Stimulated activated CD4-positive, alpha-beta T cell treated with anti-CD3 and anti-CD28 coated beads, TNF-alpha, amount 100 ng/mL, for 4 hours (primary cell): Measurements from ENCODE around the gene DMWD.
A peak's percentile ranks its signal among the peaks of the same experiment; 100 is the strongest.

ENCODE experiments used
- DNase-seq, 3 experiments: peaks; one replicate each; pipeline ENCODE4 v3.0.0-alpha.2; 2020; ENCODE audit warnings: low read depth in 3 of 3

The DMWD gene

GRCh38 chr19:45786533-45786894 lies 6.1 kb downstream of the DMWD start:
- DNase-seq = no peak

GRCh38 chr19:45785781-45786532 lies 6.7 kb downstream of the DMWD start:
- no peak for DNase-seq

DNA sequence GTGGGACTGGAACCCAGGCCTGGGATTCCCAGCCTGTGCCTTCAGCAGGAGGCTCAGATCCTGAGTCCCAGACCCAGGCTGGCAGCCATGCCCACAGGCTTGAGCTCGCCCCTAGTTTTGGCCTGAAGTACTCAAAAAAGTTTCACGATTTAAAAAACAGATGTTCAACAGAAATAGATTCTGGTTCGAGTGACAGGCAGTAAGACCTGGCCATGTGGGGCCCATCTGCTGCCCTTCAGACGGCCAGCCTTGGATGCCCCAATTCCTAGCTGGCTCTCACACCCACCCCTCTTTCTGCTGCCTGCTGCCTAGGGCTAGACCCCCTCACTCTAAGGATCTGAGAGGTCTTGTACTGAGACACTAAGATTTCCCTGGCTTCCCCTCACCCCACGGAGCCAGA lies 7.5 kb downstream of the DMWD start:
- DNase-seq = no peak

- DNase-seq = no peak
Observed at GRCh38 chr19:45784096-45784495, 8.5 kb downstream of the DMWD start.

DNA sequence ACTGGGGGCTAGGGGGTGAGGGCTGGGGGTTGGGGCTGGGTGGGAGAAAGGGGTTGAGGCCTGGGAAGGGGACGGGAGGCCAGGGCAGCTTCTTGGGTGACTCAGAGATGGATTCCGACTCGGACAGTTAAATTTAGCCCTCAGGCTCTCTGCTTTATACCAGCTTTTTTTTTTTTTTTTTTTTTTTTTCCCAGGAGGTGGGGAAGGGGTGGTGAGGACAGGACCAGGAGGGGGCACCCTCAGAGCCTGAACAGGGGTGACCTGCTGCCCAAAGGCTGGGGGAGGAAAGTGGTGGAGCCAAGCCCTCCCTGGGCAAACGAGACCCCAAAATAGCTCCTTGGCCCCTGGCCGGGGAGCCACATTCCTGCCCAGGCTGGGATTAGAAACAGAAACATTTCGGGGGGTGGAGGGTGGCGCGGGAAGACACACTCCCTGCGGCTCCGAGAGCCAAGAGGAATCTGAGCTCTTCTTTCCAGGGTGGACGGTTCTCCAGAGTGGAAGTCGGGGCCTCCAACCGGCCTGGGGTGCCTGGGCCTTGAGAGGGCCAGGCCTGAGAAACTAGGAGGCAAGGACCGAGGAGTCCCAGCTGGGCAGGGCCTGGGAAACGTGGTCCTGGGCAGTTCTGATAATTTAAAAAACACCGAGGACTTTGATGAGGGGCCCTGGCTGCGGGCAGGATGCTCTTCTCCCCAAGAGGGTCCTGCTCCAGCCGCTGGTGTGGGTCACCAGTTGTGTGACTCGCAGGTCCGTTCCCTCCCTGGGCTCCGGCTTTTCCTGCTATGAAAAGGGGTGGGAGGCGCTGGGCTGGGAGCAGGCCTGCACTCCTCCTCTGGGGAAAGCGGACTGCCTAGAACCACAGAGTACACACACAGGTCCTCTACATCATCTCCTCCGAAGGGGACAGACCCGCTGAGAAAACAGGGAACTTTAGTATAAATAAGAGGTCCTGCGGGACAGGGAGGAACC lies 9.5 kb downstream of the DMWD start:
- DNase-seq = no peak

GRCh38 chr19:45782162-45782691 lies 10.4 kb downstream of the DMWD start, which contains the start of gene DMPK:
TSS of gene DMPK (minus strand) at chr19:45782490. CDS start at chr19:45782352, 138 bp downstream.
- DNase-seq = no peak

GRCh38 chr19:45781214-45782161 lies 11.2 kb downstream of the DMWD start:
- no peak for DNase-seq

DNA sequence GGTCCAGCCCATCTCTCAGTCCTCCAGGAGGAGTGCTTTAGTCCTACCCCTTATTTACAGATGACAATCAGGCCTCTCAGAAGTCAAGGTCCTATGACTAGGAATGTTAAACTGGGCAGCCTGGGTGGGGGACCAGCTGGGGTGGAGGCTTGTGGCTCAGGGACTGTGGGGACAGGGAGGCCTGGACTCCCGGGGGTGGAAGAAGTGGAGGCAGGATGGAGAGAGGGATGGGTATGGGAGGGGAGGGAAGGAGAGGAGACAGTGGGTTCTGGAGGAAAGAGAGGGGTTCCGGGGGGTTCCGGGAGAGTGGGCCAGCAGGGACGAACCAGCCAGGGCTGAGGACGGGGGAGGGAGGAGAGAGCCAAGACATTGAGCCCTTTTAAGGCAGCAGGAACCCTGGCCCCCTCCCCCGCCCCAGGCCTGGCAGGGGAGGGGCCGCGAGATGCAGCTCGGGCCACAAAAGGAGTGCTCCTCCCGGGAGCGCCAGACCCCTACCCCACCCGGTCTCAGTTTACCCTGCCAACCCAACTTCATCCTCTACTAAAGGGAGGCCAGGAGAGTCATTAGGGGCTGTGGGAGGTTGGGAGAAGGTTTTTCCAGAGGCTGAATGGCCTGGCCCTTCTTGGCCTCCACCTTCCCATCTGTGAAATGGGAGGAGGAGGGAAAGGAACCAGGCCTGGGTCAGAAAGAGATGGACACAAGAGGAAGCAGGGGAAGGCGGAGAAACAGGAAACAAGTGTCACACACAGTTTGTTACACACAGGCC lies 12.0 kb downstream of the DMWD start:
- DNase-seq = no peak

- DNase-seq = no peak
Observed at GRCh38 chr19:45780146-45780447, 12.5 kb downstream of the DMWD start.

GRCh38 chr19:45779231-45780145 lies 13.2 kb downstream of the DMWD start:
- DNase-seq = peak; percentile 65 to 78 (median 71)

DNA sequence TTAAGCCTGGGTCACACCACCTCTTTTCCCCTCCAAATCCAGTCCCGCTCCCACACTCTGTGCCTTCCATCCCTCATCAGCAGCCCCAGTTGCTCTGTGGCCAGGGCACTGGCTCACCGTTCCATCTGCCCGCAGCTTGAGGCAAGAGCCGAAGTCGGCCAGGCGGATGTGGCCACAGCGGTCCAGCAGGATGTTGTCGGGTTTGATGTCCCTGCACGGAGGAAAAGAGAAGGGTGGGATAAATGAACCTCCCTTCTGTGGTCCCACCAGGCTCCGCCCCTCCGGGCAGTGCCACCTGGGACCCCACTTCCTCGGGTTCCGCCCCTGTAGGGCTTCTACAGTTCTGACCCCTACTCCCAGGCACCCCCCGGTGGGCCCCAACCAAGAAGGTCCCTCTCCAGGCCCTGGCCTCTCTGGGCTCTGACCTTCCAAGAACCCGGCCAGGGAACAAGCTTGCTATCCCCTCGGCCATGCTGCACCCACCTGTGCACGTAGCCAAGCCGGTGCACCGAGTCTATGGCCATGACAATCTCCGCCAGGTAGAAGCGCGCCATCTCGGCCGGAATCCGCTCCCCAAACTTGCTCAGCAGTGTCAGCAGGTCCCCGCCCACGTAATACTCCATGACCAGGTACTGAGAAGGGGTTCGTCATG lies 14.5 kb downstream of the DMWD start:
- DNase-seq = no peak

- no peak for DNase-seq
Observed at GRCh38 chr19:45777395-45777961, 15.2 kb downstream of the DMWD start.

- DNase-seq = no peak
Observed at GRCh38 chr19:45774765-45775164, 17.9 kb downstream of the DMWD start.

DNA sequence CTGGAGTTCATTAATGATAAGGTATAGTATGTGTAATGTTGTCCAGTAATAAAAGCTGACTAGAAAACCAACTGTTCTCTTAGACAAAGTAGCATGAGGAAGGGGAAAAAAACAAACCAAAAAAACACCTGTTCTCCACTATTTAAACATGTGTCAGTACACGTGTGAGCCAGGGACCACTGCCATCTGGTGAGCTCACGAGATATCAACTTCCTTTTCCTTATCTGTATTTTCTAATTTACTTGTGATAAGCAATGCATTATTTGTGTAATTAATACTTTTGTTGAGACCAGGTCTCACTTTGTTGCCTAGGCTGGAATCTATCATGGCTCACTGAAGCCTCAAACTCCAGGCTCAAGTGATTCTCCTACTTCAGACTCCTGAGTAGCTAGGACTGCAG lies 19.3 kb downstream of the DMWD start:
- DNase-seq = no peak

GRCh38 chr19:45772912-45773311 lies 19.7 kb downstream of the DMWD start:
- DNase-seq = no peak

DNA sequence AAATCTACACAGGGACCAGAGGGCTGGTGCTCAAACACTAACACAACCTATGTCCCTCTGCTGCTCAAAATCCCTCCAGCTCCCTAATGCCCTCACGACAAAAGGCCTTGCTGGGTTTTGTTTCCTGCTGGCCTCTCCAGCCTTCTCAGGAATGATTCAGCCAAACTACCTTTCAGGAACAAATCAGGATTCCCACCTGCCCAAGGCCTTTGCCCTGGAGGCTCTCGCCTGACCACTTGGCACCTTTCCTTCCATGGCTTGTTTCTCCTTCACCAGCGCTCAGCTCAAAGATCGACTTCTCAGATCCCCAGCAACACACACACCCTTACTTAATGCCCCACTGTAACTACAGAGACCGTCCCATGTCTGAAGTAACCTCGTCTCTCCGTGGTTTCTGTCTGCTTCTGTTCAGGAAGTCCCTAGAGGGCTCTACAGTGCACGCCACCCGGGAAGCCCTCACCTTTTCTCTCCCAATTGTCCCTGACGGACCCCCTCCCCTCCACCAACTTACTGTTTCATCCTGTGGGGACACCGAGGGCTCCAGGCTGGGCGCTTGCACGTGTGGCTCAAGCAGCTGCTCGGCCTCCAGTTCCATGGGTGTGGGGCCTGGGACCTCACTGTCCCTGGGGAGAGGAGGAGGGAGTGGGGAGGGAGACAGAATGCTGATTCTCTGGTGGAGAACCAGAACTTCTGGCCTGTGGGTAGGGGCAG lies 20.4 kb downstream of the DMWD start:
- DNase-seq = no peak

GRCh38 chr19:45771311-45771933 lies 21.2 kb downstream of the DMWD start:
- no peak for DNase-seq
